Central memory CD8-positive, alpha-beta T cell (primary cell): ENCODE results near the gene FBRSL1.

Source experiments
- ATAC-seq: fragments of 150-1000 bp; cut with Tn5 transposase; replicated peaks from 2 replicates; pipeline ENCODE4 v1.10.0; 2022; ENCODE audit warnings: mild to moderate bottlenecking, moderate FRiP score, moderate number of reproducible peaks; ENCODE audit not compliant: poor library complexity, severe bottlenecking; ENCODE audit errors: extremely low read depth
- DNase-seq, 2 donors: peaks; one replicate each; pipeline ENCODE4 v3.0.0; 2021; ENCODE audit warnings: low spot score in 2 of 2
- H3K27ac Mint-ChIP-seq: one replicate; pipeline ENCODE4 v1.8.0; 2022; ENCODE audit warnings: low read depth, mild to moderate bottlenecking, moderate library complexity, mixed read lengths
- H3K27me3 Mint-ChIP-seq: one replicate; pipeline ENCODE4 v1.8.0; 2022; ENCODE audit warnings: mixed read lengths
- H3K36me3 Mint-ChIP-seq: one replicate; pipeline ENCODE4 v1.8.0; 2022; ENCODE audit warnings: mild to moderate bottlenecking, moderate library complexity, mixed read lengths; ENCODE audit not compliant: insufficient read depth
- H3K4me1 Mint-ChIP-seq: one replicate; pipeline ENCODE4 v1.8.0; 2022; ENCODE audit warnings: mixed read lengths
- H3K4me3 Mint-ChIP-seq: one replicate; pipeline ENCODE4 v1.8.0; 2022; ENCODE audit warnings: mild to moderate bottlenecking, moderate library complexity, mixed read lengths
- H3K9me3 Mint-ChIP-seq: one replicate; pipeline ENCODE4 v1.8.0; 2022; ENCODE audit warnings: mixed read lengths

Gene FBRSL1

GRCh38 chr12:132520421-132521199 is 30.7 kb downstream of the FBRSL1 start:
- Mint-ChIP-seq H3K27ac (no peak overlapping the region), H3K4me3 (no peak overlapping the region), H3K27me3 (no peaks in the 10 kb centered on the region), H3K4me1 (peaks cover 30% of the 10 kb centered on the region), H3K9me3 (peaks cover 9% of the 10 kb centered on the region), H3K36me3 (peaks cover 21% of the 10 kb centered on the region)
- ATAC-seq (no peak), DNase-seq (no peak)

- Mint-ChIP-seq H3K4me1 (peaks cover 30% of the 10 kb centered on the region), H3K36me3 (peaks cover 21% of the 10 kb centered on the region), H3K27me3 (no peaks in the 10 kb centered on the region), H3K27ac (no peak overlapping the region), H3K4me3 (no peak overlapping the region), H3K9me3 (peaks cover 9% of the 10 kb centered on the region)
- DNase-seq: no peak
- ATAC-seq: no peak
These were observed 31.2 kb downstream of the FBRSL1 start for GRCh38 chr12:132521200-132521580.

GRCh38 chr12:132521712-132522292 is 31.9 kb downstream of the FBRSL1 start:
- H3K4me3 Mint-ChIP-seq: no peak overlapping the region
- no peak for ATAC-seq
- peaks cover 20% of the 10 kb centered on the region for H3K36me3 Mint-ChIP-seq
- no peaks in the 10 kb centered on the region for H3K27me3 Mint-ChIP-seq
- peaks cover 9% of the 10 kb centered on the region for H3K9me3 Mint-ChIP-seq
- no peak overlapping the region for H3K27ac Mint-ChIP-seq
- peaks cover 30% of the 10 kb centered on the region for H3K4me1 Mint-ChIP-seq
- no peak for DNase-seq

GRCh38 chr12:132522592-132523380 is 32.8 kb downstream of the FBRSL1 start:
- H3K9me3 Mint-ChIP-seq: peaks cover 9% of the 10 kb centered on the region
- no peak for ATAC-seq
- peaks cover 16% of the 10 kb centered on the region for H3K36me3 Mint-ChIP-seq
- H3K4me1 Mint-ChIP-seq: peaks cover 30% of the 10 kb centered on the region
- no peak overlapping the region for H3K27ac Mint-ChIP-seq
- no peak for DNase-seq
- no peak overlapping the region for H3K4me3 Mint-ChIP-seq
- H3K27me3 Mint-ChIP-seq: no peaks in the 10 kb centered on the region

- Mint-ChIP-seq H3K4me1 (peaks cover 21% of the 10 kb centered on the region), H3K9me3 (peaks cover 3% of the 10 kb centered on the region), H3K27ac (no peak overlapping the region), H3K27me3 (no peaks in the 10 kb centered on the region), H3K4me3 (no peak overlapping the region), H3K36me3 (peaks cover 12% of the 10 kb centered on the region)
- ATAC-seq: peak; percentile 70
- peak; percentile 50 to 72 for DNase-seq
These were observed 33.8 kb downstream of the FBRSL1 start for GRCh38 chr12:132523576-132524331.

- DNase-seq (no peak), ATAC-seq (no peak)
- no peak overlapping the region for H3K27ac Mint-ChIP-seq
These were observed 34.5 kb downstream of the FBRSL1 start for GRCh38 chr12:132524405-132524804.

GRCh38 chr12:132525011-132525832 is 35.3 kb downstream of the FBRSL1 start:
- no peak for DNase-seq
- H3K4me3 Mint-ChIP-seq: no peak overlapping the region
- no peak overlapping the region for H3K27ac Mint-ChIP-seq
- peaks cover 6% of the 10 kb centered on the region for H3K36me3 Mint-ChIP-seq
- no peaks in the 10 kb centered on the region for H3K9me3 Mint-ChIP-seq
- ATAC-seq: no peak
- H3K4me1 Mint-ChIP-seq: peaks cover 21% of the 10 kb centered on the region
- H3K27me3 Mint-ChIP-seq: no peaks in the 10 kb centered on the region

More at GRCh38 chr12:132524405-132524804, 34.5 kb downstream of the FBRSL1 start:
- H3K27me3 Mint-ChIP-seq: no peaks in the 10 kb centered on the region
- peaks cover 8% of the 10 kb centered on the region for H3K36me3 Mint-ChIP-seq
- H3K4me1 Mint-ChIP-seq: peaks cover 18% of the 10 kb centered on the region
- H3K4me3 Mint-ChIP-seq: no peak overlapping the region
- H3K9me3 Mint-ChIP-seq: no peaks in the 10 kb centered on the region

GRCh38 chr12:132525833-132526455 is 36.0 kb downstream of the FBRSL1 start:
- Mint-ChIP-seq H3K9me3 (no peaks in the 10 kb centered on the region), H3K36me3 (peaks cover 6% of the 10 kb centered on the region), H3K27me3 (no peaks in the 10 kb centered on the region), H3K4me1 (peaks cover 19% of the 10 kb centered on the region), H3K4me3 (no peak overlapping the region), H3K27ac (no peak overlapping the region)
- ATAC-seq (no peak), DNase-seq (no peak)

GRCh38 chr12:132527186-132527882 is 37.4 kb downstream of the FBRSL1 start:
- DNase-seq (no peak), ATAC-seq (no peak)
- H3K36me3 Mint-ChIP-seq: peaks cover 6% of the 10 kb centered on the region
- peak overlapping the region; percentile 29 for H3K27ac Mint-ChIP-seq
- no peaks in the 10 kb centered on the region for H3K9me3 Mint-ChIP-seq
- H3K4me3 Mint-ChIP-seq: no peak overlapping the region
- H3K27me3 Mint-ChIP-seq: no peaks in the 10 kb centered on the region
- peaks cover 12% of the 10 kb centered on the region for H3K4me1 Mint-ChIP-seq

GRCh38 chr12:132527883-132528264 is 37.9 kb downstream of the FBRSL1 start:
- ATAC-seq (no peak), DNase-seq (no peak)
- no peak overlapping the region for H3K27ac Mint-ChIP-seq
- no peak overlapping the region for H3K4me3 Mint-ChIP-seq
- no peaks in the 10 kb centered on the region for H3K27me3 Mint-ChIP-seq
- H3K4me1 Mint-ChIP-seq: peaks cover 12% of the 10 kb centered on the region
- H3K36me3 Mint-ChIP-seq: peaks cover 6% of the 10 kb centered on the region
- no peaks in the 10 kb centered on the region for H3K9me3 Mint-ChIP-seq

GRCh38 chr12:132528564-132529106 is 38.7 kb downstream of the FBRSL1 start:
- peaks cover 10% of the 10 kb centered on the region for H3K4me1 Mint-ChIP-seq
- H3K9me3 Mint-ChIP-seq: no peaks in the 10 kb centered on the region
- no peak overlapping the region for H3K27ac Mint-ChIP-seq
- no peaks in the 10 kb centered on the region for H3K27me3 Mint-ChIP-seq
- ATAC-seq (no peak), DNase-seq (no peak)
- peaks cover 6% of the 10 kb centered on the region for H3K36me3 Mint-ChIP-seq
- no peak overlapping the region for H3K4me3 Mint-ChIP-seq
